H1 (cell line): ENCODE measurements around the gene KLHL29. TPM values are rescaled to one million over a fixed set of nuclear protein-coding genes. Genes with fewer than 3 reads are reported as not detected.

Experiments
- CTCF ChIA-PET: fragments of 300-600 bp; sonication (Branson Sonifier 250); formaldehyde crosslinking; loops from one replicate; lab custom pipeline; 2021; ENCODE audit not compliant: partially characterized antibody; lab: Charles Lee
- POLR2A ChIA-PET: fragments of 300-600 bp; sonication (Branson Sonifier 250); formaldehyde crosslinking; loops from one replicate; lab custom pipeline; 2021; ENCODE audit warnings: inconsistent platforms; ENCODE audit not compliant: partially characterized antibody; lab: Charles Lee
- DNase-seq, 2 experiments: peaks; one replicate each; pipeline versions ENCODE4 v3.0.0 to v3.0.0-alpha.2; 2010 to 2022; ENCODE audit warnings: low spot score in 2 of 2, low read depth in 1 of 2, mixed read lengths in 1 of 2
- FAIRE-seq: peaks from 2 replicates; lab custom pipeline; 2011; peaks lifted over from hg19 to GRCh38; lab: Jason Lieb, UNC
- H2AFZ ChIP-seq: 2 replicates; pipeline ENCODE4 v1.8.1; 2012; ENCODE audit warnings: low read length, inconsistent platforms
- H2AK5ac ChIP-seq: 2 replicates; pipeline ENCODE4 v1.6.1; 2013; ENCODE audit warnings: low read depth, low read length
- H2BK120ac ChIP-seq: replicated peaks from 2 replicates; pipeline ENCODE3; 2013; ENCODE audit warnings: low read depth, low read length, inconsistent platforms
- H2BK12ac ChIP-seq: 2 replicates; pipeline ENCODE4 v1.6.1; 2013; ENCODE audit warnings: low read depth, low read length
- H2BK15ac ChIP-seq: 2 replicates; pipeline ENCODE4 v1.6.1; 2013; ENCODE audit warnings: low read length
- H2BK20ac ChIP-seq: 2 replicates; pipeline ENCODE4 v1.6.1; 2013; ENCODE audit warnings: low read length
- H2BK5ac ChIP-seq: 2 replicates; pipeline ENCODE4 v1.6.1; 2013; ENCODE audit warnings: low read depth, low read length
- H3K14ac ChIP-seq: 2 replicates; pipeline ENCODE4 v1.6.1; 2013; ENCODE audit warnings: inconsistent platforms; ENCODE audit not compliant: insufficient read length
- H3K18ac ChIP-seq: 2 replicates; pipeline ENCODE4 v1.6.1; 2013; ENCODE audit warnings: low read length; ENCODE audit errors: extremely low read depth
- H3K23ac ChIP-seq: 2 replicates; pipeline ENCODE4 v1.6.1; 2013; ENCODE audit warnings: inconsistent platforms; ENCODE audit not compliant: insufficient read length
- H3K23me2 ChIP-seq: 2 replicates; pipeline ENCODE4 v1.6.1; 2013; ENCODE audit warnings: low read depth, low read length
- H3K27ac ChIP-seq: 2 replicates; pipeline ENCODE4 v1.6.1; 2011; ENCODE audit warnings: low read depth, low read length, inconsistent platforms
- H3K27me3 ChIP-seq, 4 experiments: replicated peaks in 1 of 4; 1 replicate in 1 of 4; 2 replicates in 3 of 4; pipeline versions ENCODE4 v1.6.1 to v1.8.1; 2011 to 2013; ENCODE audit warnings: low read length in 3 of 4, mild to moderate bottlenecking in 3 of 4, inconsistent platforms in 2 of 4, mixed read lengths in 2 of 4, moderate library complexity in 1 of 4; ENCODE audit not compliant: control insufficient read depth in 3 of 4, insufficient read depth in 3 of 4; ENCODE audit errors: extremely low read depth in 1 of 4
- H3K36me3 ChIP-seq, 4 experiments: 2 replicates each; pipeline versions ENCODE4 v1.6.1 to v1.8.1; 2011 to 2013; ENCODE audit warnings: mild to moderate bottlenecking in 4 of 4, low read length in 3 of 4, moderate library complexity in 2 of 4, control low read depth in 1 of 4, inconsistent platforms in 1 of 4; ENCODE audit not compliant: insufficient read depth in 4 of 4, control insufficient read depth in 2 of 4
- H3K4ac ChIP-seq: replicated peaks from 2 replicates; pipeline ENCODE3; 2013; ENCODE audit warnings: low read length, low read depth, mixed read lengths, inconsistent platforms; ENCODE audit not compliant: insufficient read length
- H3K4me1 ChIP-seq, 4 experiments: replicated peaks in 1 of 4; 1 replicate in 1 of 4; 2 replicates in 3 of 4; pipeline versions ENCODE4 v1.6.1 to v1.8.1; 2011 to 2013; ENCODE audit warnings: low read length in 3 of 4, inconsistent platforms in 2 of 4, mixed read lengths in 1 of 4; ENCODE audit not compliant: insufficient read depth in 4 of 4, control insufficient read depth in 3 of 4
- H3K4me2 ChIP-seq, 2 experiments: 2 replicates each; pipeline versions ENCODE4 v1.6.1 to v1.8.1; 2011 to 2013; ENCODE audit warnings: low read depth in 2 of 2, low read length in 2 of 2, control low read depth in 1 of 2, inconsistent platforms in 1 of 2, mild to moderate bottlenecking in 1 of 2; ENCODE audit not compliant: insufficient read depth in 1 of 2
- H3K4me3 ChIP-seq, 4 experiments: fragments of 200-600, 300-600 bp in 1 of 4; sonication (generic), shearing (Covaris generic), sonication (Bioruptor Twin) in 1 of 4; 2 replicates each; pipeline versions ENCODE4 v1.5.1 to v1.8.1; 2011 to 2016; ENCODE audit warnings: low read length in 4 of 4, low read depth in 3 of 4, control low read depth in 2 of 4, inconsistent platforms in 2 of 4, mild to moderate bottlenecking in 2 of 4, mixed read lengths in 1 of 4, moderate library complexity in 1 of 4; ENCODE audit not compliant: insufficient read depth in 2 of 4; ENCODE audit errors: extremely low read depth in 1 of 4
- H3K56ac ChIP-seq: replicated peaks from 2 replicates; pipeline ENCODE3; 2013; ENCODE audit warnings: low read depth, mild to moderate bottlenecking, mixed read lengths, low read length, inconsistent platforms; ENCODE audit not compliant: insufficient read length
- H3K79me1 ChIP-seq: 2 replicates; pipeline ENCODE4 v1.6.1; 2013; ENCODE audit warnings: low read depth, low read length, control low read depth
- H3K79me2 ChIP-seq, 2 experiments: 2 replicates each; pipeline versions ENCODE4 v1.6.1 to v1.8.1; 2012 to 2013; ENCODE audit warnings: low read length in 2 of 2, mild to moderate bottlenecking in 2 of 2, inconsistent platforms in 1 of 2; ENCODE audit not compliant: insufficient read depth in 2 of 2, control insufficient read depth in 1 of 2
- H3K9ac ChIP-seq, 4 experiments: replicated peaks in 1 of 4; 1 replicate in 1 of 4; 2 replicates in 3 of 4; pipeline versions ENCODE4 v1.6.1 to v1.8.1; 2011 to 2013; ENCODE audit warnings: low read depth in 3 of 4, low read length in 3 of 4, control low read depth in 2 of 4, mild to moderate bottlenecking in 2 of 4, moderate library complexity in 2 of 4, inconsistent platforms in 1 of 4; ENCODE audit errors: extremely low read depth in 1 of 4
- H3K9me3 ChIP-seq, 2 experiments: 2 replicates each; pipeline versions ENCODE4 v1.6.1 to v1.8.1; 2012 to 2013; ENCODE audit warnings: mild to moderate bottlenecking in 2 of 2, moderate library complexity in 2 of 2, control low read depth in 1 of 2, inconsistent platforms in 1 of 2, low read depth in 1 of 2, low read length in 1 of 2, mixed read lengths in 1 of 2; ENCODE audit not compliant: insufficient read depth in 2 of 2
- H4K20me1 ChIP-seq, 2 experiments: replicated peaks in 1 of 2; 2 replicates each; pipeline versions ENCODE3 to v1.8.1; 2011 to 2013; ENCODE audit warnings: inconsistent platforms in 2 of 2, low read length in 2 of 2, mild to moderate bottlenecking in 1 of 2; ENCODE audit not compliant: insufficient read depth in 2 of 2, control insufficient read depth in 1 of 2
- H4K5ac ChIP-seq: 2 replicates; pipeline ENCODE4 v1.6.1; 2013; ENCODE audit warnings: low read length, low read depth, mixed read lengths, inconsistent platforms; ENCODE audit not compliant: insufficient read length
- H4K8ac ChIP-seq: 2 replicates; pipeline ENCODE4 v1.8.0; 2013; ENCODE audit warnings: mild to moderate bottlenecking, moderate library complexity, low read length, inconsistent platforms; ENCODE audit not compliant: insufficient read depth; ENCODE audit errors: extremely low read depth
- H4K91ac ChIP-seq: replicated peaks from 2 replicates; pipeline ENCODE3; 2013; ENCODE audit warnings: low read length, mixed read lengths, inconsistent platforms; ENCODE audit not compliant: insufficient read length
- BACH1 ChIP-seq: IDR thresholded peaks from 2 replicates; pipeline ENCODE4 v1.6.1; 2012; ENCODE audit warnings: low read length, improper control_type of control experiment
- CBX8 ChIP-seq: fragments of 300-800, 300-1000 bp; sonication (generic); IDR thresholded peaks from 2 replicates; pipeline ENCODE4 v1.7.1; 2016; ENCODE audit warnings: low read depth, low read length, borderline replicate concordance
- CTCF ChIP-seq, 3 experiments: IDR thresholded peaks; 1 replicate in 2 of 3; 2 replicates in 1 of 3; pipeline versions ENCODE4 v1.5.1 to v1.6.1; 2011; ENCODE audit warnings: low read length in 3 of 3, mild to moderate bottlenecking in 3 of 3, inconsistent platforms in 2 of 3, low read depth in 1 of 3, moderate library complexity in 1 of 3; ENCODE audit not compliant: insufficient read depth in 1 of 3; ENCODE audit errors: control extremely low read depth in 1 of 3
- FOSL1 ChIP-seq: IDR thresholded peaks from 2 replicates; pipeline ENCODE4 v1.6.1; 2011; ENCODE audit warnings: mild to moderate bottlenecking, low read depth, low read length, moderate library complexity; ENCODE audit not compliant: insufficient read depth
- JUN ChIP-seq: IDR thresholded peaks from 2 replicates; pipeline ENCODE4 v1.6.1; 2011; ENCODE audit warnings: low read depth, mild to moderate bottlenecking, improper control_type of control experiment, low read length
- KDM4A ChIP-seq: IDR thresholded peaks from one replicate; pipeline ENCODE4 v1.7.1; 2012; ENCODE audit warnings: low read depth, mild to moderate bottlenecking, moderate library complexity, low read length, inconsistent platforms; ENCODE audit not compliant: severe bottlenecking
- PHF8 ChIP-seq: fragments of 200-600 bp; sonication (generic); conservative IDR thresholded peaks from 2 replicates; pipeline ENCODE4 v1.7.1; 2012; ENCODE audit warnings: low read depth, mild to moderate bottlenecking, inconsistent platforms, low read length, moderate library complexity
- POLR2AphosphoS5 ChIP-seq: IDR thresholded peaks from 2 replicates; pipeline ENCODE4 v1.6.1; 2011; ENCODE audit warnings: low read depth, low read length
- SP1 ChIP-seq: IDR thresholded peaks from 2 replicates; pipeline ENCODE4 v1.6.1; 2011; ENCODE audit warnings: low read depth, low read length
- USF2 ChIP-seq: IDR thresholded peaks from 2 replicates; pipeline ENCODE4 v1.6.1; 2011; ENCODE audit warnings: low read length, improper control_type of control experiment
- ZNF274 ChIP-seq: IDR thresholded peaks from 2 replicates; pipeline ENCODE4 v1.7.0; 2012; ENCODE audit warnings: low read length, borderline replicate concordance; ENCODE audit errors: extremely low read depth
- WGBS, 2 experiments: shearing (Covaris generic) in 1 of 2; methylation state at CpG; one replicate each; pipeline versions ENCODE4 v1.1.6 to v1.1.7; 2013 to 2015; ENCODE audit warnings: low lambda C conversion rate in 2 of 2, mixed read lengths in 2 of 2, inconsistent platforms in 1 of 2, low coverage in 1 of 2, missing lambda C conversion rate in 1 of 2; ENCODE audit not compliant: insufficient replicate concordance in 2 of 2, insufficient coverage in 1 of 2, insufficient read length in 1 of 2; ENCODE audit errors: extremely low coverage in 1 of 2, missing lambda C conversion rate in 1 of 2; 5-methylcytosine and 5-hydroxymethylcytosine counted together
- polyA plus RNA-seq, 7 experiments: library from polyadenylated mRNA; depleted of rRNA in 3 of 7; stranded (reverse) in 5 of 7; unstranded in 2 of 7; fragments of >200 nt in 5 of 7; fragments of 200-250 nt in 2 of 7; gene quantifications; 1 replicate in 5 of 7; 2 replicates in 1 of 7; 4 replicates in 1 of 7; pipeline versions ENCODE4 v1.2.1 to v1.2.3, GENCODE V29; 2011 to 2013; ENCODE audit warnings: missing spikeins in 2 of 7, mixed read lengths in 2 of 7
- total RNA-seq: library from RNA; stranded (reverse); fragmentation: NEBNext Ultra II Directional; extraction: Animal tissue kit (Norgen Biotek cat#: 25700); gene quantifications from 2 replicates; pipeline ENCODE4 v1.2.1, GENCODE V29; 2021

KLHL29 gene
- total and polyA plus RNA-seq, 2 of the 8 experiments (the other 6 are each of a cell fraction or from before 2014, with no cell fraction given), result 1.1 to 4.7 TPM

- FAIRE-seq (no peak), DNase-seq (no peak)
- H3K79me1 ChIP-seq, result no peaks in the 10 kb centered on the region
- TF ChIP-seq POLR2AphosphoS5, result no peak
- TF ChIP-seq KDM4A, result no peak
- no peak for TF ChIP-seq SP1
- TF ChIP-seq ZNF274, result no peak
- TF ChIP-seq USF2, result no peak
- no peak for TF ChIP-seq CTCF (IDR thresholded peaks at IDR 0.05; ENCODE audit: control extremely low read depth in 1 of 3, insufficient read depth in 1 of 3, low read depth in 1 of 3, low read length in 3 of 3)
- no peak for TF ChIP-seq FOSL1
- no peak for TF ChIP-seq CBX8
- TF ChIP-seq BACH1, result no peak
- TF ChIP-seq JUN, result no peak
- TF ChIP-seq PHF8, result no peak
These were observed 76.0 kb downstream of the KLHL29 start for GRCh38 chr2:23460993-23461392.

More at GRCh38 chr2:23460993-23461392, 76.0 kb downstream of the KLHL29 start:
- no peak overlapping the region for H3K9ac ChIP-seq
- H3K18ac ChIP-seq, result no peak overlapping the region
- H2BK5ac ChIP-seq, result no peak overlapping the region
- ChIA-PET POLR2A (no interaction called here), CTCF (interaction anchor here (0.6 to 4.9 kb wide), 18 partner anchors 8 to 414 kb away, joined by 3 to 42 read pairs (median 4); no protein-coding TSS in a partner anchor)
- H4K8ac ChIP-seq, result no peak overlapping the region
- H3K27me3 ChIP-seq, result no peaks in the 10 kb centered on the region; a peak in 2 of 7 replicates
- no peak overlapping the region for H3K56ac ChIP-seq
- H3K79me2 ChIP-seq, result no peaks in the 10 kb centered on the region
- no peak overlapping the region for H3K14ac ChIP-seq
- H2BK20ac ChIP-seq, result no peak overlapping the region
- H3K4me3 ChIP-seq, result no peak overlapping the region
- no peak overlapping the region for H3K4ac ChIP-seq
- H2AK5ac ChIP-seq, result no peak overlapping the region
- no peak overlapping the region for H3K27ac ChIP-seq
- H2BK15ac ChIP-seq, result no peak overlapping the region
- 88% methylated on average over 5 of the region's 5 CpGs; no CpG with 5 or more reads in 1 of the 2 experiments for WGBS, 2 experiments
- H4K5ac ChIP-seq, result no peak overlapping the region
- no peaks in the 10 kb centered on the region for H3K23me2 ChIP-seq
- no peak overlapping the region for H2BK120ac ChIP-seq
- H4K20me1 ChIP-seq, result no peaks in the 10 kb centered on the region
- H3K9me3 ChIP-seq, result no peaks in the 10 kb centered on the region
- H3K36me3 ChIP-seq, result no peaks in the 10 kb centered on the region
- H3K4me2 ChIP-seq, result no peak overlapping the region
- no peak overlapping the region for H4K91ac ChIP-seq
- no peak overlapping the region for H2BK12ac ChIP-seq
- no peaks in the 10 kb centered on the region for H3K4me1 ChIP-seq
- H3K23ac ChIP-seq, result no peak overlapping the region
- no peak overlapping the region for H2AFZ ChIP-seq
